SU-DHL-6 (cell line): ENCODE measurements around the gene CSF1R.

Experiments used
- H2AFZ ChIP-seq: fragments of 200-600 bp; sonication (generic); 2 replicates; pipeline ENCODE4 v1.6.1; 2014; ENCODE audit warnings: low read depth, mild to moderate bottlenecking, moderate library complexity, mixed read lengths, antibody characterized with exemption, low read length; ENCODE audit not compliant: severe bottlenecking
- H3F3A ChIP-seq: fragments of 200-600 bp; shearing (Covaris generic); 2 replicates; pipeline ENCODE4 v1.6.0; 2016; ENCODE audit warnings: antibody characterized with exemption, mild to moderate bottlenecking; ENCODE audit not compliant: insufficient read depth
- H3K27ac ChIP-seq: fragments of 200-600 bp; sonication (generic); 2 replicates; pipeline ENCODE4 v1.5.1; 2016; ENCODE audit warnings: low read depth, mild to moderate bottlenecking, low read length, moderate library complexity, mixed read lengths
- H3K27me3 ChIP-seq: fragments of 200-600 bp; sonication (generic), shearing (Covaris generic); 2 replicates; pipeline ENCODE4 v1.6.0; 2014; ENCODE audit warnings: mild to moderate bottlenecking, low read length
- H3K36me3 ChIP-seq: fragments of 200-600 bp; sonication (generic); 2 replicates; pipeline ENCODE4 v1.6.1; 2014; ENCODE audit warnings: mild to moderate bottlenecking, low read length, mixed read lengths
- H3K4me2 ChIP-seq: fragments of 300-600, 200-600 bp; shearing (Covaris generic), sonication (generic); 2 replicates; pipeline ENCODE4 v1.6.0; 2014; ENCODE audit warnings: low read length, low read depth, mild to moderate bottlenecking; ENCODE audit not compliant: poor library complexity, severe bottlenecking
- H3K4me3 ChIP-seq: fragments of 200-600 bp; sonication (generic); 2 replicates; pipeline ENCODE4 v1.5.1; 2014; ENCODE audit warnings: antibody characterized with exemption, low read length, mild to moderate bottlenecking, mixed read lengths; ENCODE audit not compliant: insufficient read depth, poor library complexity, severe bottlenecking
- H3K79me2 ChIP-seq: fragments of 200-600 bp; sonication (generic); 2 replicates; pipeline ENCODE4 v1.6.1; 2014; ENCODE audit warnings: mild to moderate bottlenecking, low read length, moderate library complexity; ENCODE audit not compliant: insufficient read depth
- H3K9ac ChIP-seq: fragments of 200-600 bp; sonication (generic); 2 replicates; pipeline ENCODE4 v1.7.0; 2014; ENCODE audit warnings: mild to moderate bottlenecking, low read length
- H3K9me2 ChIP-seq: fragments of 200-600 bp; sonication (generic); replicated peaks from 2 replicates; pipeline ENCODE4 v1.6.1; 2014; ENCODE audit warnings: low read length; ENCODE audit not compliant: insufficient read depth
- H3K9me3 ChIP-seq: fragments of 200-600 bp; sonication (generic); 2 replicates; pipeline ENCODE4 v1.6.1; 2014; ENCODE audit warnings: low read length, mixed read lengths; ENCODE audit not compliant: insufficient read depth
- H4K20me1 ChIP-seq: fragments of 200-600 bp; sonication (generic); 2 replicates; pipeline ENCODE4 v1.6.1; 2014; ENCODE audit warnings: low read depth, mild to moderate bottlenecking, antibody characterized with exemption, low read length, moderate library complexity, mixed read lengths
- EZH2phosphoT487 ChIP-seq: fragments of 200-600 bp; sonication (generic), shearing (Covaris generic); conservative IDR thresholded peaks from 2 replicates; pipeline ENCODE4 v1.6.1; 2018; ENCODE audit warnings: mild to moderate bottlenecking, antibody characterized with exemption, low read length, moderate library complexity, mixed read lengths
- TF ChIP-seq, protein P1 (sequence below): fragments of 200-600 bp; sonication (generic); IDR thresholded peaks from one replicate; pipeline ENCODE4 v1.5.1; 2017; ENCODE audit warnings: antibody characterized with exemption, mild to moderate bottlenecking, low read length, moderate library complexity; ENCODE audit not compliant: insufficient read depth, poor library complexity, severe bottlenecking

Gene CSF1R

DNA sequence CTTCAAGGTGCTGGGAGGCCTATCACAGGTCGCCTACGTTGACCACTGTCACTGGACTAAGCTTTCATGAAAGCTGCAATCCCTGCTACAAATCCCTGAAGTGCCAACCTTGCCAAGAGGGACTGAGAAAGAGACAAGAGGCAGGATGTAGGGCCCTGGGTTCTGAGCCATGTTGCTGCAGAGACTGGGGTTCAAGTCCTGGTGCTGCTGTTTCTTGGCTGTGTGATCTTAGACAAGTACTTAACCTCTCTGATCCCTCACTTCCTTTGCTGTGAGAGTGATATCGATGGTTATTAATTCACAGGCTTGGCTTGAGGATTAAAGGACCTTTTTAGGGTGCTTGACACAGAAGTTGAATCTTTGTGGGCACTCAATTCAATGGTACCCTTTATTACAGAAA lies 15.5 kb downstream of the CSF1R start:
- no peaks in the 10 kb centered on the region for H3K79me2 ChIP-seq
- H3K9ac ChIP-seq, result no peak overlapping the region
- H3K27ac ChIP-seq, result no peak overlapping the region
- H3K36me3 ChIP-seq, result no peaks in the 10 kb centered on the region
- H4K20me1 ChIP-seq, result no peaks in the 10 kb centered on the region
- no peaks in the 10 kb centered on the region for H3K27me3 ChIP-seq
- H3F3A ChIP-seq, result no peaks in the 10 kb centered on the region
- no peak overlapping the region for H2AFZ ChIP-seq
- H3K9me2 ChIP-seq, result no peaks in the 10 kb centered on the region
- H3K4me2 ChIP-seq, result no peak overlapping the region
- H3K4me3 ChIP-seq, result no peak overlapping the region
- TF ChIP-seq EZH2phosphoT487, result no peak
- TF ChIP-seq, protein P1, sequence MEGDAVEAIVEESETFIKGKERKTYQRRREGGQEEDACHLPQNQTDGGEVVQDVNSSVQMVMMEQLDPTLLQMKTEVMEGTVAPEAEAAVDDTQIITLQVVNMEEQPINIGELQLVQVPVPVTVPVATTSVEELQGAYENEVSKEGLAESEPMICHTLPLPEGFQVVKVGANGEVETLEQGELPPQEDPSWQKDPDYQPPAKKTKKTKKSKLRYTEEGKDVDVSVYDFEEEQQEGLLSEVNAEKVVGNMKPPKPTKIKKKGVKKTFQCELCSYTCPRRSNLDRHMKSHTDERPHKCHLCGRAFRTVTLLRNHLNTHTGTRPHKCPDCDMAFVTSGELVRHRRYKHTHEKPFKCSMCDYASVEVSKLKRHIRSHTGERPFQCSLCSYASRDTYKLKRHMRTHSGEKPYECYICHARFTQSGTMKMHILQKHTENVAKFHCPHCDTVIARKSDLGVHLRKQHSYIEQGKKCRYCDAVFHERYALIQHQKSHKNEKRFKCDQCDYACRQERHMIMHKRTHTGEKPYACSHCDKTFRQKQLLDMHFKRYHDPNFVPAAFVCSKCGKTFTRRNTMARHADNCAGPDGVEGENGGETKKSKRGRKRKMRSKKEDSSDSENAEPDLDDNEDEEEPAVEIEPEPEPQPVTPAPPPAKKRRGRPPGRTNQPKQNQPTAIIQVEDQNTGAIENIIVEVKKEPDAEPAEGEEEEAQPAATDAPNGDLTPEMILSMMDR, result no peak
- no peaks in the 10 kb centered on the region for H3K9me3 ChIP-seq

DNA sequence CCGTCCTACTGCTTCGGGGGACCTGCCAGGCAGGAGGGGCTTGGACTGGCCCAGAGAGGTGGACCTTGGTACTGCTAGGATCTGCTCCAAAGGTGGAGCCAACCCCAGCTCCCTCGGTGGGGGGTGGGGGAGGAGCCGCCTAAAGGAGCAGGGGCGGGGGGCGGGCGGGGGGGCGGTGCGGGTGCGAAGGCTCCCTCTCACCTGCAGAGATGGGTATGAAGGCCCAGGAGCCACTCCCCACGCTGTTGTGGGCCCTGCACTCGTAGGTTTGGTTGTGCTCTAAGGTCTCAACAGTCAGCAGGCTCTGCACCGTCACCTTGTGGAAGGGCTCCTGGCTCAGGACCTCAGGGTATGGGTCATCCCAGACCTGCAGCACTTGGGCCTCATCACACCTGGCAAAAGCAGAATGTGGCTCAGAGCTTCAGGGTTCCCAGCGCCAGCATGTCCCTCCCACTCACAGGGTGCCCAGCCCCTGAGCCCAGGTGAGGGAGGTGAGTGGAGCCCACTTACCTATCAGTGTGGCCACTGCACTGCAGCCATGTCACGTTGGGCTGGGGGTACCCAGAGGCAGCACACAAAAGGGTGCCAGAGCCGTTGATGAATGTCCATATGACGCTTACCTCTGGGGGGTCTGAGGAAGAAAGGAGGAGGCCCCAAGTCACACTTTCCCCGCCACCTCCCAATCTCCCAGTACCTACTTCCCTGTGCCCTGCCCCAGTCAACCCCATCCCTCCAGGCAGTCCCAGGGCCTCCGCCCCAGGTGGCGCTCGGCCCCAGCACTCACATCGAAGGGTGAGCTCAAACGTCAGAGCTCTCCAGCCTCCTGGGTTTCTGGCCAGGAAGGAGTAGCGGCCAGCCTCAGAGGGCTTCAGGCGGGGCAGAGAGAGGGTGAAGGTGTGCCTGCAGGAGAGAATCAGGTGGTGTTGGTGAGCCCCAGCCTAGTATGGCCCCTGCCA lies 16.4 kb downstream of the CSF1R start:
- no peaks in the 10 kb centered on the region for H3K27me3 ChIP-seq
- H4K20me1 ChIP-seq, result no peaks in the 10 kb centered on the region

GRCh38 chr5:150068961-150069645 lies 17.3 kb downstream of the CSF1R start:
- Histone ChIP-seq H3K9ac (no peak overlapping the region), H2AFZ (no peak overlapping the region), H3K9me3 (no peaks in the 10 kb centered on the region), H3F3A (no peaks in the 10 kb centered on the region), H4K20me1 (no peaks in the 10 kb centered on the region), H3K4me2 (no peak overlapping the region), H3K9me2 (no peaks in the 10 kb centered on the region), H3K4me3 (no peak overlapping the region), H3K27ac (no peak overlapping the region), H3K27me3 (no peaks in the 10 kb centered on the region), H3K79me2 (no peaks in the 10 kb centered on the region), H3K36me3 (no peaks in the 10 kb centered on the region)
- TF ChIP-seq EZH2phosphoT487, result no peak

More for the DNA sequence above, 16.4 kb downstream of the CSF1R start:
- no peaks in the 10 kb centered on the region for H3K36me3 ChIP-seq
- TF ChIP-seq, protein P1, result no peak
- no peak for TF ChIP-seq EZH2phosphoT487
- no peak overlapping the region for H3K4me3 ChIP-seq
- no peaks in the 10 kb centered on the region for H3K79me2 ChIP-seq
- H3K27ac ChIP-seq, result no peak overlapping the region
- no peaks in the 10 kb centered on the region for H3K9me2 ChIP-seq
- no peaks in the 10 kb centered on the region for H3K9me3 ChIP-seq
- H3F3A ChIP-seq, result no peaks in the 10 kb centered on the region
- H3K9ac ChIP-seq, result no peak overlapping the region
- no peak overlapping the region for H2AFZ ChIP-seq
- no peak overlapping the region for H3K4me2 ChIP-seq
